ENCODE data around the gene SMAP1. TPM values are rescaled to one million over a fixed set of nuclear protein-coding genes. Genes with fewer than 3 reads are reported as not detected.

Gene SMAP1
- total RNA-seq, 1 experiment from 2014 or later, result 3.5 TPM

DNA sequence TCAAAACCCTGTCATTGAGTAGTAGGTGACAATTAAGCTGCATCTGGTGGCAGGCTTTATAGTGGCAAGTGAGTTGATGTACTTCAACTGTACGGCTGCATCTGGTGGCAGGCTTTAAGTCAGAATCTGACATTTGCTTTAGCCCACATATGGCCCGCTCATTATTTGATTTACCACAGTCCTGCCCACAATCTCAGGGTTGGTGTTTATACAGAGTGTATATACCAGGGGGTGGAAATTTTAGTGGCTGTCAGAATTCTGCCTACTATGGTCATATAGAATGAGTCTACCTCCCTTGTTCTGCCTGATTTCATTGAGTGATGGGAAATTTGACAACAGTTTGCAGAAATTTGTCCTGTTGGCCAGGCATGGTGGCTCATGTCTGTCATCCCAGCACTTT, 112.3 kb downstream of the SMAP1 start:
- ATAC-seq (no peak), DNase-seq (ENCODE audit: low read depth, low spot score) (no peak)
- TF ChIP-seq, protein P1, sequence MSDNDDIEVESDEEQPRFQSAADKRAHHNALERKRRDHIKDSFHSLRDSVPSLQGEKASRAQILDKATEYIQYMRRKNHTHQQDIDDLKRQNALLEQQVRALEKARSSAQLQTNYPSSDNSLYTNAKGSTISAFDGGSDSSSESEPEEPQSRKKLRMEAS (IDR thresholded peaks at IDR 0.05), result no peak
- TF ChIP-seq RAD21 (IDR thresholded peaks at IDR 0.05; ENCODE audit: low read depth), result no peak
- TF ChIP-seq SRF (IDR thresholded peaks at IDR 0.05; ENCODE audit: low read depth), result no peak
- H3K4me2 ChIP-seq (ENCODE audit: low read length), result no peak overlapping the region
- POLR2A ChIA-PET, result no interaction called here
- no peak overlapping the region for H2AFZ ChIP-seq (ENCODE audit: low read depth, low read length, poor library complexity, severe bottlenecking)
- no peaks in the 10 kb centered on the region for H3K4me1 ChIP-seq (ENCODE audit: control insufficient read depth in 1 of 2, insufficient read depth in 2 of 2, low read length in 2 of 2)
- H4K20me1 ChIP-seq (ENCODE audit: insufficient read depth), result no peaks in the 10 kb centered on the region; the same call in 1 of the 2 replicates
- H3K36me3 ChIP-seq (ENCODE audit: control insufficient read depth in 1 of 2, insufficient read depth in 2 of 2, low read length in 2 of 2), result no peaks in the 10 kb centered on the region
- no peaks in the 10 kb centered on the region for H3K9me3 ChIP-seq (ENCODE audit: control insufficient read depth in 1 of 2, insufficient read depth in 1 of 2, low read depth in 1 of 2, low read length in 2 of 2)
- H3K27ac ChIP-seq (ENCODE audit: low read depth, low read length), result no peak overlapping the region
- CTCF ChIA-PET, result no interaction called here
- RAD21 ChIA-PET (ENCODE audit: low non-redundant PET in 1 of 2, low total read pairs in 2 of 2, uncharacterized antibody in 2 of 2, unreplicated experiment in 2 of 2), result no interaction called here
- H3K4me3 ChIP-seq (replicated peaks in 1 of 2; ENCODE audit: low read depth in 1 of 2, low read length in 2 of 2), result no peak overlapping the region
- H3K9ac ChIP-seq (ENCODE audit: low read length), result no peak overlapping the region
- intact Hi-C loops (cut with micrococcal nuclease), result no loop called here
- no peaks in the 10 kb centered on the region for H3K9me2 ChIP-seq (ENCODE audit: insufficient read depth)
- BruUV-seq (replicated peaks), result no TSS peak
- no peaks in the 10 kb centered on the region for H3K27me3 ChIP-seq (ENCODE audit: insufficient read depth, low read length)
- H3K79me2 ChIP-seq (ENCODE audit: insufficient read depth, low read length), result no peaks in the 10 kb centered on the region

GRCh38 chr6:70790483-70791224, 123.0 kb downstream of the SMAP1 start:
- H3K27me3 ChIP-seq (ENCODE audit: insufficient read depth, low read length), result no peaks in the 10 kb centered on the region
- no peak overlapping the region for H2AFZ ChIP-seq (ENCODE audit: low read depth, low read length, poor library complexity, severe bottlenecking)
- no peaks in the 10 kb centered on the region for H3K9me2 ChIP-seq (ENCODE audit: insufficient read depth)
- no peaks in the 10 kb centered on the region for H3K9me3 ChIP-seq (ENCODE audit: control insufficient read depth in 1 of 2, insufficient read depth in 1 of 2, low read depth in 1 of 2, low read length in 2 of 2)
- ChIA-PET POLR2A (no interaction called here), CTCF (no interaction called here), RAD21 (ENCODE audit: low non-redundant PET in 1 of 2, low total read pairs in 2 of 2, uncharacterized antibody in 2 of 2, unreplicated experiment in 2 of 2) (no interaction called here)
- intact Hi-C loops (cut with micrococcal nuclease), result no loop called here
- 0 out of 2 replicates have a peak, but pooled peaks cover 3% of the 10 kb centered on the region for H4K20me1 ChIP-seq (ENCODE audit: insufficient read depth)
- ATAC-seq (no peak), DNase-seq (ENCODE audit: low read depth, low spot score) (no peak)
- no peaks in the 10 kb centered on the region for H3K36me3 ChIP-seq (ENCODE audit: control insufficient read depth in 1 of 2, insufficient read depth in 2 of 2, low read length in 2 of 2)
- H3K9ac ChIP-seq (ENCODE audit: low read length), result no peak overlapping the region
- no TSS peak for BruUV-seq (replicated peaks)
- no peak overlapping the region for H3K4me2 ChIP-seq (ENCODE audit: low read length)
- no peak overlapping the region for H3K4me3 ChIP-seq (replicated peaks in 1 of 2; ENCODE audit: low read depth in 1 of 2, low read length in 2 of 2)
- no peaks in the 10 kb centered on the region for H3K79me2 ChIP-seq (ENCODE audit: insufficient read depth, low read length)
- H3K4me1 ChIP-seq (ENCODE audit: control insufficient read depth in 1 of 2, insufficient read depth in 2 of 2, low read length in 2 of 2), result no peaks in the 10 kb centered on the region
- TF ChIP-seq EZH2phosphoT487 (IDR thresholded peaks at IDR 0.05; ENCODE audit: borderline replicate concordance) (no peak), RAD21 (IDR thresholded peaks at IDR 0.05; ENCODE audit: low read depth) (no peak), SP1 (IDR thresholded peaks at IDR 0.05; ENCODE audit: low read depth) (no peak), EZH2 (IDR thresholded peaks at IDR 0.05) (no peak), ELF1 (IDR thresholded peaks at IDR 0.05; ENCODE audit: borderline replicate concordance, low read depth) (no peak), CBX3 (IDR thresholded peaks at IDR 0.05; ENCODE audit: low read depth) (no peak), YY1 (IDR thresholded peaks at IDR 0.05; ENCODE audit: extremely low read depth, insufficient replicate concordance, low read depth, low read length) (no peak), POLR2A (IDR thresholded peaks at IDR 0.05; ENCODE audit: borderline replicate concordance, extremely low read depth, insufficient read depth, insufficient read length) (no peak), SRF (IDR thresholded peaks at IDR 0.05; ENCODE audit: low read depth) (no peak)
- TF ChIP-seq, protein P1 (IDR thresholded peaks at IDR 0.05), result no peak
- no peak overlapping the region for H3K27ac ChIP-seq (ENCODE audit: low read depth, low read length)
